Measurements from ENCODE around the gene TMCO6.
A peak's percentile ranks its signal among the peaks of the same experiment; 100 is the strongest.
"Not testable (repeated sequence)": the region's sequence is repeated elsewhere in the genome, so short reads cannot be mapped to it uniquely, and the experiment has no call there.

Gene TMCO6

GRCh38 chr5:140635291-140636257 lies 3.7 kb upstream of the TMCO6 start:
- no peak for DNase-seq (ENCODE audit: extremely low read depth, low read depth)
- H3K4me3 ChIP-seq (replicated peaks; ENCODE audit: low read depth, low read length), result no peak overlapping the region
- TF ChIP-seq, protein P1, sequence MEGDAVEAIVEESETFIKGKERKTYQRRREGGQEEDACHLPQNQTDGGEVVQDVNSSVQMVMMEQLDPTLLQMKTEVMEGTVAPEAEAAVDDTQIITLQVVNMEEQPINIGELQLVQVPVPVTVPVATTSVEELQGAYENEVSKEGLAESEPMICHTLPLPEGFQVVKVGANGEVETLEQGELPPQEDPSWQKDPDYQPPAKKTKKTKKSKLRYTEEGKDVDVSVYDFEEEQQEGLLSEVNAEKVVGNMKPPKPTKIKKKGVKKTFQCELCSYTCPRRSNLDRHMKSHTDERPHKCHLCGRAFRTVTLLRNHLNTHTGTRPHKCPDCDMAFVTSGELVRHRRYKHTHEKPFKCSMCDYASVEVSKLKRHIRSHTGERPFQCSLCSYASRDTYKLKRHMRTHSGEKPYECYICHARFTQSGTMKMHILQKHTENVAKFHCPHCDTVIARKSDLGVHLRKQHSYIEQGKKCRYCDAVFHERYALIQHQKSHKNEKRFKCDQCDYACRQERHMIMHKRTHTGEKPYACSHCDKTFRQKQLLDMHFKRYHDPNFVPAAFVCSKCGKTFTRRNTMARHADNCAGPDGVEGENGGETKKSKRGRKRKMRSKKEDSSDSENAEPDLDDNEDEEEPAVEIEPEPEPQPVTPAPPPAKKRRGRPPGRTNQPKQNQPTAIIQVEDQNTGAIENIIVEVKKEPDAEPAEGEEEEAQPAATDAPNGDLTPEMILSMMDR (IDR thresholded peaks at IDR 0.05; ENCODE audit: low read depth, low read length, missing control alignments), result no peak

DNA sequence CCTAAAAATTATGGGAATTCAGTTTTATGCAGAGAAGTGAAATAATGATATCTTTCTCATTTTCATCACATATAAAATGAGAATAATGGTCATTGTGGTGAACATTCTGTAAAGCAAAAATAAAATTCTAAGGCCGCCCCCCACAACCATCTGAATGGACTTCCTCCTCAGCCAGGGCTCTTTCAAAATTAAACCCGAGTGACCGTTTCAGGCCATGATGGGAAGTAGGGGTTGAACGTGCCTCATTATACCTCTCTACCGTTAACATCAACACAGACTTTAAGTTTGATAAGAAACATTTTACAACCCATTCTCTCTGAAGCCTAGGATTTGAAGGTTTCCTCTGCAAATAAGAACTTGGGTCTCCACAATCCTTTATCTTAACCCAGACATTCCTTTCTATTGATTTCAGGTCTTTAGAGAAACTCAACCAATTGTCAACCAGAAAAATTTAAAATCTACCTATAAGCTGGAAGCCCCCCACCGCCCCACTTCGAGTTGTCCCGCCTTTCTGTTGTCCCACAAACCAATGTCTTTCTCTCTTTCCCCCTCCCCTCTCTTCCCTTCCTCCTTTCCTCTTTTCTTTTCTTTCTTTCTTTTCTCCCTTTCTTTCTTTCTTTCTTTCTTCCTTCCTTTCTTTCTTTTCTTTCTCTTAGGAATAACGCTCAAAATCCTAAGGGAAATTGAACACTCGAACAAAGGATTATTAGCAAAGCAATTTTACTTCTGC lies 1.7 kb upstream of the TMCO6 start:
- TF ChIP-seq, protein P1 (IDR thresholded peaks at IDR 0.05; ENCODE audit: low read depth, low read length, missing control alignments), result no peak
- DNase-seq (ENCODE audit: extremely low read depth, low read depth), result no peak
- H3K4me3 ChIP-seq (replicated peaks; ENCODE audit: low read depth, low read length), result no peak overlapping the region

GRCh38 chr5:140638898-140639147 lies 428 bp upstream of the TMCO6 start:
- DNase-seq (ENCODE audit: extremely low read depth, low read depth), result not testable (repeated sequence)
- H3K4me3 ChIP-seq (replicated peaks; ENCODE audit: low read depth, low read length), result peak overlapping the region; percentile 65

GRCh38 chr5:140641716-140642115 lies 2.5 kb downstream of the TMCO6 start:
- TF ChIP-seq, protein P1 (IDR thresholded peaks at IDR 0.05; ENCODE audit: low read depth, low read length, missing control alignments), result no peak
- no peak for DNase-seq (ENCODE audit: extremely low read depth, low read depth)
- H3K4me3 ChIP-seq (replicated peaks; ENCODE audit: low read depth, low read length), result no peak overlapping the region

DNA sequence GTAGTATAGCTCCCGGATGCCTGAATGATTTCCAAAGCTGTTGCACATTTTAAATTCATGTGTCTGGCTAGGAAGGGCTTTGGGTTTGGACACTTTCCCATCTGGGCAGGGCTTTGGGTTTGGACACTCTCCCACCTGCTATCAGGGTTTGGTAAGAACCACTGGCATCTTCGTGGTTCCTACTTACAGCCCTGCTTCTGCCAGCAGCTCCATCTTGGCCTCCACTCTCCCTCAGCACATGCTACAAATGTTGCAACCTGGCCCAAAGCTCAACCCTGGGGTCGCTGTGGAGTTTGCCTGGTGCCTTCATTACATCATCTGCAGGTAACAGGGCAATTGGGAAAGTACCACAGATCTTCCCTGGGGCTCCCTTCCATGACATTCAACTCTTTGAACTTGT lies 3.5 kb downstream of the TMCO6 start:
- H3K4me3 ChIP-seq (replicated peaks; ENCODE audit: low read depth, low read length), result no peak overlapping the region
- TF ChIP-seq, protein P1 (IDR thresholded peaks at IDR 0.05; ENCODE audit: low read depth, low read length, missing control alignments), result no peak
- no peak for DNase-seq (ENCODE audit: extremely low read depth, low read depth)

GRCh38 chr5:140647042-140647419 lies 7.8 kb downstream of the TMCO6 start:
- no peak for DNase-seq (ENCODE audit: extremely low read depth, low read depth)
- peak overlapping the region; percentile 91 for H3K4me3 ChIP-seq (replicated peaks; ENCODE audit: low read depth, low read length)
- TF ChIP-seq, protein P1 (IDR thresholded peaks at IDR 0.05; ENCODE audit: low read depth, low read length, missing control alignments), result no peak

GRCh38 chr5:140658870-140659269 lies 19.6 kb downstream of the TMCO6 start:
- H3K4me3 ChIP-seq (replicated peaks; ENCODE audit: low read depth, low read length), result no peak overlapping the region
- DNase-seq (ENCODE audit: extremely low read depth, low read depth), result no peak
- TF ChIP-seq, protein P1 (IDR thresholded peaks at IDR 0.05; ENCODE audit: low read depth, low read length, missing control alignments), result no peak

GRCh38 chr5:140660371-140660770 lies 21.1 kb downstream of the TMCO6 start:
- H3K4me3 ChIP-seq (replicated peaks; ENCODE audit: low read depth, low read length); DNase-seq (ENCODE audit: extremely low read depth, low read depth): not testable (repeated sequence)
